Ovary (tissue), 3 donors: ENCODE measurements around the gene PWWP2B.

Experiments used
- CTCF ChIP-seq, 3 donors: fragments of 450-650 bp in 2 of 3; fragments of 200-600 bp in 1 of 3; IDR thresholded peaks; one replicate each; pipeline versions ENCODE4 v1.5.1 to v1.8.0; 2016 to 2022; ENCODE audit warnings: antibody characterized with exemption in 3 of 3, mild to moderate bottlenecking in 1 of 3
- EP300 ChIP-seq: sonication (generic); formaldehyde crosslinking; IDR thresholded peaks from one replicate; pipeline ENCODE4 v1.6.1; 2017; ENCODE audit warnings: antibody characterized with exemption
- POLR2A ChIP-seq: fragments of 450-650 bp; IDR thresholded peaks from one replicate; pipeline ENCODE4 v1.6.1; 2017; ENCODE audit warnings: antibody characterized with exemption, mild to moderate bottlenecking, moderate library complexity
- donor health status: DM: no; HTN: no; CAD: no.

- TF ChIP-seq CTCF (IDR thresholded peaks at IDR 0.05) = no peak
- TF ChIP-seq POLR2A = no peak
- no peak for TF ChIP-seq EP300
These were observed 36.1 kb upstream of the PWWP2B start for GRCh38 chr10:132360766-132361447.
